AG08395 (cell line): ENCODE measurements around the gene NUMB.

Experiments
- DNase-seq: peaks from one replicate; pipeline ENCODE4 v3.0.0; 2012; ENCODE audit warnings: mixed read lengths, low spot score

The NUMB gene

GRCh38 chr14:73261075-73261474 is 197.3 kb downstream of the NUMB start:
- DNase-seq: no peak

- DNase-seq: no peak
These were observed 197.8 kb downstream of the NUMB start for GRCh38 chr14:73260574-73260973.

- DNase-seq: no peak
These were observed 198.5 kb downstream of the NUMB start for GRCh38 chr14:73259837-73260236.

- DNase-seq: no peak
These were observed 199.3 kb downstream of the NUMB start for GRCh38 chr14:73258845-73259611.

- no peak for DNase-seq
These were observed 200.3 kb downstream of the NUMB start for GRCh38 chr14:73258076-73258475.

GRCh38 chr14:73255693-73256225 is 202.6 kb downstream of the NUMB start:
- DNase-seq: no peak

- no peak for DNase-seq
These were observed 203.3 kb downstream of the NUMB start for GRCh38 chr14:73255005-73255400.

- no peak for DNase-seq
These were observed 203.9 kb downstream of the NUMB start for GRCh38 chr14:73254247-73255004.

GRCh38 chr14:73253721-73254120 is 204.6 kb downstream of the NUMB start:
- DNase-seq: no peak

- no peak for DNase-seq
These were observed 205.1 kb downstream of the NUMB start for GRCh38 chr14:73253323-73253610.

GRCh38 chr14:73252491-73253322 is 205.6 kb downstream of the NUMB start:
- DNase-seq: no peak

GRCh38 chr14:73251516-73252215 is 206.7 kb downstream of the NUMB start:
- DNase-seq: no peak

- DNase-seq: no peak
These were observed 207.4 kb downstream of the NUMB start for GRCh38 chr14:73250781-73251500.

GRCh38 chr14:73250317-73250713 is 208.0 kb downstream of the NUMB start:
- no peak for DNase-seq

- no peak for DNase-seq
These were observed 208.6 kb downstream of the NUMB start for GRCh38 chr14:73249564-73250316.

- no peak for DNase-seq
These were observed 209.2 kb downstream of the NUMB start for GRCh38 chr14:73249108-73249507.

GRCh38 chr14:73248108-73248868 is 210.1 kb downstream of the NUMB start:
- no peak for DNase-seq

GRCh38 chr14:73246387-73247150 is 211.8 kb downstream of the NUMB start:
- DNase-seq: no peak
